Glutamatergic neuron (in vitro differentiated cells): Measurements from ENCODE around the gene COL9A1. TPM values are rescaled to one million over a fixed set of nuclear protein-coding genes. Genes with fewer than 3 reads are reported as not detected.

ENCODE experiments used
- total RNA-seq: library from RNA; stranded (reverse); fragmentation: NEBNext Ultra II Directional; extraction: Animal tissue kit (Norgen Biotek cat#: 25700); gene quantifications from one replicate; pipeline ENCODE4 v1.2.1, GENCODE V29; 2021; ENCODE audit not compliant: unreplicated experiment

Gene COL9A1
- total RNA-seq, 1 donor from 2014 or later: 1.8 TPM

Other genes starting within 250 kb of the COL9A1 start
- 22.3 TPM for gene FAM135A, start 110.4 kb upstream of the COL9A1 start, total RNA-seq